Loucy (cell line): ENCODE results near the gene GNAI1.

Experiments used
- H2AFZ ChIP-seq: fragments of 200-600 bp; sonication (generic); 2 replicates; pipeline ENCODE4 v1.6.0; 2016; ENCODE audit warnings: antibody characterized with exemption, mild to moderate bottlenecking, low read length, moderate library complexity
- H3F3A ChIP-seq: fragments of 200-600 bp; 2 replicates; pipeline ENCODE4 v1.6.0; 2016; ENCODE audit warnings: antibody characterized with exemption, low read depth, mild to moderate bottlenecking
- H3K27me3 ChIP-seq: fragments of 200-600 bp; sonication (generic); 2 replicates; pipeline ENCODE4 v1.6.1; 2014; ENCODE audit warnings: low read length, mild to moderate bottlenecking; ENCODE audit not compliant: insufficient read depth, poor library complexity, severe bottlenecking
- H3K36me3 ChIP-seq: fragments of 200-600 bp; sonication (generic); 2 replicates; pipeline ENCODE4 v1.6.1; 2016; ENCODE audit warnings: low read length; ENCODE audit not compliant: insufficient read depth
- H3K4me1 ChIP-seq: fragments of 200-600 bp; sonication (generic); 2 replicates; pipeline ENCODE4 v1.5.1; 2014; ENCODE audit warnings: low read length, mild to moderate bottlenecking; ENCODE audit not compliant: insufficient read depth, poor library complexity, severe bottlenecking
- H3K4me2 ChIP-seq: fragments of 200-600 bp; sonication (generic); 2 replicates; pipeline ENCODE4 v1.6.0; 2014; ENCODE audit warnings: antibody characterized with exemption, low read length, low read depth, mild to moderate bottlenecking; ENCODE audit not compliant: poor library complexity, severe bottlenecking
- H3K4me3 ChIP-seq: fragments of 200-600 bp; sonication (generic); 2 replicates; pipeline ENCODE4 v1.5.1; 2014; ENCODE audit warnings: low read length, mild to moderate bottlenecking, mixed read lengths; ENCODE audit not compliant: poor library complexity, severe bottlenecking
- H3K79me2 ChIP-seq: fragments of 200-600 bp; sonication (generic); 2 replicates; pipeline ENCODE4 v1.6.1; 2014; ENCODE audit warnings: low read length; ENCODE audit not compliant: insufficient read depth
- H3K9ac ChIP-seq: fragments of 200-600 bp; sonication (generic); 2 replicates; pipeline ENCODE4 v1.6.0; 2014; ENCODE audit warnings: mild to moderate bottlenecking, low read depth, low read length, moderate library complexity; ENCODE audit not compliant: poor library complexity, severe bottlenecking
- H3K9me2 ChIP-seq: fragments of 200-600 bp; sonication (generic); replicated peaks from 2 replicates; pipeline ENCODE4 v1.6.1; 2016; ENCODE audit warnings: low read depth, low read length, mixed read lengths
- H3K9me3 ChIP-seq: fragments of 200-600 bp; sonication (generic); 2 replicates; pipeline ENCODE4 v1.6.1; 2014; ENCODE audit warnings: mild to moderate bottlenecking, antibody characterized with exemption, low read length, low read depth; ENCODE audit not compliant: insufficient read depth
- H4K20me1 ChIP-seq: fragments of 200-600 bp; sonication (generic); 2 replicates; pipeline ENCODE4 v1.6.0; 2014; ENCODE audit warnings: antibody characterized with exemption, low read length, mild to moderate bottlenecking; ENCODE audit not compliant: insufficient read depth, poor library complexity, severe bottlenecking
- EZH2phosphoT487 ChIP-seq: fragments of 200-600 bp; IDR thresholded peaks from 2 replicates; pipeline ENCODE4 v1.6.1; 2018; ENCODE audit warnings: antibody characterized with exemption, mild to moderate bottlenecking, moderate library complexity, borderline replicate concordance
- TF ChIP-seq, protein P1 (sequence below): fragments of 200-600 bp; sonication (generic); conservative IDR thresholded peaks from 2 replicates; pipeline ENCODE4 v1.5.1; 2014; ENCODE audit warnings: mild to moderate bottlenecking, antibody characterized with exemption, low read length

GNAI1 gene

DNA sequence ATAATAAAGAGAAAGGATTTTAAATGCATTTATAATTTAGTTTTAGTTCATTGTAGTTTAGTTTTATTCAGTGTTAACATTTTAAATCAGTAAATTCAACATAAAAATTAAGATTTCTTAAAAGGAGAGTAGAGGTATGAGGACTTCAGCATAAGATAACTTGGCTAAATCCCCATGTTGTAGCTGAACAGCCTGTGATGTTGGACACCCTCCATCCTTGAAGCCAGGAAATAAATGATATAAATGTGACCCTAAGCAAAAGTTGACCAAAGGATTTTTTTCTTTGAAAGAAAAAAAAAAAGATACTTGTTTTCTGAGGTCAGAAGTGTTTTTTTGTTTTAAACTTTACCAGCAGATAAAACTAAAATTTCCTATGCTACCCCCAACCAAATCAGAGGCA, 48.7 kb downstream of the GNAI1 start:
- Histone ChIP-seq H2AFZ (peak overlapping the region; percentile 65; the same call in 1 of the 2 replicates), H3K27me3 (no peaks in the 10 kb centered on the region), H3K4me1 (peaks cover 22% of the 10 kb centered on the region)

DNA sequence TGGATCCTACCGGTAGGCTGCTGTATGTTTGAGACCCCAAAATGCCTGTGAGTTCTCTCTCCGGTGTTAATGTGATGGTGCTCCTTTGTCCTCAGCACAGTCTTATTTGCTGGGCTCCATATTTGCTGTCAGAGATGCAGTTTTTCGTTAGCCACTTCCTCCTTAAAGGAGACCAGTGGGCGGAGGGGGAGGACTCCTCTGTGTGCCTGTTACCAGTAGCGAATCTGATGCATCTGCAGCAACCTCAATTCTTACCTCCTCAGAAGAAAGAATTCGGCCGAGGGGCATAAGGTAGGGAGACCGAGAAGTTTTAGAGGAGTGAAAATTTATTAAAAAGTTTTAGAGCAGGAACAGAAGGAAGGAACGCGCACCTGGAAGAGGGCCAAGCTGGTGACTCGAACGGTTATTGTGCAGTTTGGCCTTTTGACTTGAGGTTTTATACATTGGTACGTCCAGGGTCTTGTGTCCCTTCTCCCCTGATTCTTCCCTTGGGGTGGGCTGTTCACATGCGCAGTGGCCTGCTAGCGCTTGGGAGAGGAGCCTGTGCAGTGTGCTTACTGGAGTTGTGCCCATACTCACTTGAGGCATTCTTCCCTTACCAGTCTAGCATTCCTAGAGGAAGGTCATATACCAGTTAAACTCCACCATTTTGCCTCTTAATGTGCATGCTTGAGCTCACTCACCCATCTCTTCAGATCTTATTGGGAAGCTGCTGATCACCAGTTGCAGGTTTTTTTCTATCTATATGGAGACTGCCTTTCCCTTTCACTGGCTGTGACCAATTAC, 49.5 kb downstream of the GNAI1 start:
- Histone ChIP-seq H4K20me1 (no peaks in the 10 kb centered on the region), H3K27me3 (no peaks in the 10 kb centered on the region), H3F3A (0 out of 2 replicates have a peak, but pooled peaks cover 2% of the 10 kb centered on the region), H3K4me1 (peaks cover 22% of the 10 kb centered on the region), H3K79me2 (no peaks in the 10 kb centered on the region), H3K9me2 (no peaks in the 10 kb centered on the region), H2AFZ (peak overlapping the region; percentile 65), H3K4me2 (no peak overlapping the region), H3K36me3 (no peaks in the 10 kb centered on the region), H3K9me3 (no peaks in the 10 kb centered on the region), H3K9ac (no peak overlapping the region), H3K4me3 (no peak overlapping the region)
- TF ChIP-seq, protein P1, sequence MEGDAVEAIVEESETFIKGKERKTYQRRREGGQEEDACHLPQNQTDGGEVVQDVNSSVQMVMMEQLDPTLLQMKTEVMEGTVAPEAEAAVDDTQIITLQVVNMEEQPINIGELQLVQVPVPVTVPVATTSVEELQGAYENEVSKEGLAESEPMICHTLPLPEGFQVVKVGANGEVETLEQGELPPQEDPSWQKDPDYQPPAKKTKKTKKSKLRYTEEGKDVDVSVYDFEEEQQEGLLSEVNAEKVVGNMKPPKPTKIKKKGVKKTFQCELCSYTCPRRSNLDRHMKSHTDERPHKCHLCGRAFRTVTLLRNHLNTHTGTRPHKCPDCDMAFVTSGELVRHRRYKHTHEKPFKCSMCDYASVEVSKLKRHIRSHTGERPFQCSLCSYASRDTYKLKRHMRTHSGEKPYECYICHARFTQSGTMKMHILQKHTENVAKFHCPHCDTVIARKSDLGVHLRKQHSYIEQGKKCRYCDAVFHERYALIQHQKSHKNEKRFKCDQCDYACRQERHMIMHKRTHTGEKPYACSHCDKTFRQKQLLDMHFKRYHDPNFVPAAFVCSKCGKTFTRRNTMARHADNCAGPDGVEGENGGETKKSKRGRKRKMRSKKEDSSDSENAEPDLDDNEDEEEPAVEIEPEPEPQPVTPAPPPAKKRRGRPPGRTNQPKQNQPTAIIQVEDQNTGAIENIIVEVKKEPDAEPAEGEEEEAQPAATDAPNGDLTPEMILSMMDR: no peak
- no peak for TF ChIP-seq EZH2phosphoT487

More for the DNA sequence above, 48.7 kb downstream of the GNAI1 start:
- Histone ChIP-seq H3K4me3 (no peak overlapping the region), H3K9me3 (no peaks in the 10 kb centered on the region), H3K4me2 (no peak overlapping the region), H4K20me1 (no peaks in the 10 kb centered on the region), H3K36me3 (no peaks in the 10 kb centered on the region), H3K9ac (no peak overlapping the region), H3F3A (0 out of 2 replicates have a peak, but pooled peaks cover 2% of the 10 kb centered on the region), H3K9me2 (no peaks in the 10 kb centered on the region), H3K79me2 (no peaks in the 10 kb centered on the region)
- TF ChIP-seq, protein P1: no peak
- TF ChIP-seq EZH2phosphoT487: no peak

DNA sequence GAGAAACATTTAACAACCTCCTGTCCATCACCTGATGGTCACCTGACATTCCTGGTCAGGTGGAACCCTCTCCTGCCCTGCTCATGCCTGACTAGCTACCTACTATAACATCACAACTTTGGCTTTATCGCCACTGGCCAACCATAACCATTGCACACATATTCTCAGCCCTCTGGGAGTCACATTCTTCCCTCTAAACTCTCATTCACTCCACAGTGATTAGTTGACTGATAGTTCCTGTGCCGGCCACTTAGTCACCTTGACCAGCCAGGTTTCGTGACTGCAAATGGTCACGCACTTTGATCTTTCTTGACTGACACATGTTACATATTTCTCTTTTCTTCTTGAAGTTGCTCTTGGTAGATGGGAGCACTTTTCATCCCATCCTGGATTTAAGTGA, 50.1 kb downstream of the GNAI1 start:
- Histone ChIP-seq H4K20me1 (no peaks in the 10 kb centered on the region), H2AFZ (no peak overlapping the region), H3K4me2 (no peak overlapping the region), H3F3A (0 out of 2 replicates have a peak, but pooled peaks cover 2% of the 10 kb centered on the region), H3K9ac (no peak overlapping the region), H3K9me3 (no peaks in the 10 kb centered on the region), H3K79me2 (no peaks in the 10 kb centered on the region), H3K4me1 (peaks cover 19% of the 10 kb centered on the region), H3K27me3 (no peaks in the 10 kb centered on the region), H3K4me3 (no peak overlapping the region), H3K9me2 (no peaks in the 10 kb centered on the region), H3K36me3 (no peaks in the 10 kb centered on the region)
- TF ChIP-seq, protein P1: no peak
- no peak for TF ChIP-seq EZH2phosphoT487
